MCF 10A (cell line): ENCODE data around the gene LONRF3. TPM values are rescaled to one million over a fixed set of nuclear protein-coding genes. Genes with fewer than 3 reads are reported as not detected.
A peak's percentile ranks its signal among the peaks of the same experiment; 100 is the strongest.

Experiments
- BruUV-seq: library from RNA; stranded (reverse); fragments of 400-500 nt; replicated peaks from 2 replicates; lab custom pipeline; 2021; lab: Mats Ljungman, UMichigan
- CTCF ChIA-PET: fragments of 300-600 bp; sonication (Branson Sonifier 250); formaldehyde crosslinking; extraction: SDS; loops from one replicate; lab custom pipeline; 2021; ENCODE audit warnings: antibody characterized with exemption, inconsistent platforms; lab: Yijun Ruan, JAX
- POLR2A ChIA-PET: fragments of 300-600, 350-650 bp; sonication (Branson Sonifier 250); formaldehyde crosslinking; extraction: SDS; loops from one replicate; lab custom pipeline; 2020; ENCODE audit warnings: antibody characterized with exemption, inconsistent platforms; lab: Yijun Ruan, JAX
- DNase-seq: peaks from one replicate; pipeline ENCODE4 v3.0.0-alpha.2; 2018; ENCODE audit not compliant: unreplicated experiment
- H3K27ac Mint-ChIP-seq: one replicate; pipeline ENCODE4 v1.8.0; 2022; ENCODE audit warnings: mild to moderate bottlenecking, low read depth, mixed read lengths; ENCODE audit not compliant: unreplicated experiment
- H3K27me3 Mint-ChIP-seq: one replicate; pipeline ENCODE4 v1.8.0; 2022; ENCODE audit warnings: mixed read lengths; ENCODE audit not compliant: insufficient read depth, unreplicated experiment
- H3K36me3 Mint-ChIP-seq: one replicate; pipeline ENCODE4 v1.8.0; 2022; ENCODE audit warnings: mild to moderate bottlenecking, moderate library complexity, mixed read lengths; ENCODE audit not compliant: insufficient read depth, unreplicated experiment
- H3K4me1 Mint-ChIP-seq: one replicate; pipeline ENCODE4 v1.8.0; 2022; ENCODE audit warnings: mixed read lengths; ENCODE audit not compliant: insufficient read depth, unreplicated experiment
- H3K4me3 Mint-ChIP-seq: one replicate; pipeline ENCODE4 v1.8.0; 2022; ENCODE audit warnings: mild to moderate bottlenecking, moderate library complexity, mixed read lengths; ENCODE audit not compliant: unreplicated experiment
- H3K9me3 Mint-ChIP-seq: one replicate; pipeline ENCODE4 v1.8.0; 2022; ENCODE audit warnings: mixed read lengths; ENCODE audit not compliant: unreplicated experiment
- intact Hi-C: fragments of 100-400 bp; cut with micrococcal nuclease; formaldehyde crosslinking; loops from 2 replicates; pipeline ENCODE4 v1.14.1; 2022
- total RNA-seq: library from RNA; stranded (reverse); gene quantifications from 2 replicates; pipeline ENCODE4 v1.2.3, GENCODE V29; 2022
- TF ChIP-seq, protein P1 (sequence below): fragments of 200-600 bp; IDR thresholded peaks from one replicate; pipeline ENCODE4 v1.8.0; 2022; ENCODE audit warnings: antibody characterized with exemption, mild to moderate bottlenecking; ENCODE audit not compliant: unreplicated experiment

LONRF3 gene
- total RNA-seq, 1 experiment from 2014 or later = 1.0 TPM

DNA sequence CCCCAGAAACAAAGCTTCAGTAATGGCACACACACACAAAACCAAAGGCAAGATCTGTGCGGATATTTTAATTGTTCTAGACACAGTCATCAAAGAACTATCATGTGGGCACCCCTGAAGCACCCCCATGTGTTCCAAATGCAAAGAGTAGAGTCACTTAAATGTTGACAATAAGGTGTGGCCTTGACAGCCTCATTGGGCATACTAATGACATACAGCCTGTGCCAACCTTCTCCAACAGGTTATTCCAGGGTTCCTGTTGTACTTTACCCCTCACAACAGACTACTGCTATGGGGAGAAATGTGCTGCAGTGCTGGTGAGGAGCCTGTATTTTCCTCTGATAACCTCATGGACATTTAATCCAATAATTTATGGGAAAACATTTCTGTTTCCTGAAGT, 68.6 kb downstream of the LONRF3 start:
- ChIA-PET POLR2A (interaction anchor here (0.6 kb wide), 1 partner anchor 650 kb away, joined by 3 read pairs; the partner anchor contains the start of gene SEPTIN6), CTCF (interaction anchor here (2.0 kb wide), 1 partner anchor 23 kb away, joined by 8 read pairs; no protein-coding TSS in a partner anchor)
- no peak overlapping the region for H3K4me3 Mint-ChIP-seq
- no peaks in the 10 kb centered on the region for H3K36me3 Mint-ChIP-seq
- intact Hi-C loops = no loop called here
- H3K4me1 Mint-ChIP-seq = peaks cover 4% of the 10 kb centered on the region
- no peaks in the 10 kb centered on the region for H3K9me3 Mint-ChIP-seq
- no peak overlapping the region for H3K27ac Mint-ChIP-seq
- TF ChIP-seq, protein P1, sequence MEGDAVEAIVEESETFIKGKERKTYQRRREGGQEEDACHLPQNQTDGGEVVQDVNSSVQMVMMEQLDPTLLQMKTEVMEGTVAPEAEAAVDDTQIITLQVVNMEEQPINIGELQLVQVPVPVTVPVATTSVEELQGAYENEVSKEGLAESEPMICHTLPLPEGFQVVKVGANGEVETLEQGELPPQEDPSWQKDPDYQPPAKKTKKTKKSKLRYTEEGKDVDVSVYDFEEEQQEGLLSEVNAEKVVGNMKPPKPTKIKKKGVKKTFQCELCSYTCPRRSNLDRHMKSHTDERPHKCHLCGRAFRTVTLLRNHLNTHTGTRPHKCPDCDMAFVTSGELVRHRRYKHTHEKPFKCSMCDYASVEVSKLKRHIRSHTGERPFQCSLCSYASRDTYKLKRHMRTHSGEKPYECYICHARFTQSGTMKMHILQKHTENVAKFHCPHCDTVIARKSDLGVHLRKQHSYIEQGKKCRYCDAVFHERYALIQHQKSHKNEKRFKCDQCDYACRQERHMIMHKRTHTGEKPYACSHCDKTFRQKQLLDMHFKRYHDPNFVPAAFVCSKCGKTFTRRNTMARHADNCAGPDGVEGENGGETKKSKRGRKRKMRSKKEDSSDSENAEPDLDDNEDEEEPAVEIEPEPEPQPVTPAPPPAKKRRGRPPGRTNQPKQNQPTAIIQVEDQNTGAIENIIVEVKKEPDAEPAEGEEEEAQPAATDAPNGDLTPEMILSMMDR = no peak
- BruUV-seq = no TSS peak
- no peak for DNase-seq
- peaks cover 11% of the 10 kb centered on the region for H3K27me3 Mint-ChIP-seq

DNA sequence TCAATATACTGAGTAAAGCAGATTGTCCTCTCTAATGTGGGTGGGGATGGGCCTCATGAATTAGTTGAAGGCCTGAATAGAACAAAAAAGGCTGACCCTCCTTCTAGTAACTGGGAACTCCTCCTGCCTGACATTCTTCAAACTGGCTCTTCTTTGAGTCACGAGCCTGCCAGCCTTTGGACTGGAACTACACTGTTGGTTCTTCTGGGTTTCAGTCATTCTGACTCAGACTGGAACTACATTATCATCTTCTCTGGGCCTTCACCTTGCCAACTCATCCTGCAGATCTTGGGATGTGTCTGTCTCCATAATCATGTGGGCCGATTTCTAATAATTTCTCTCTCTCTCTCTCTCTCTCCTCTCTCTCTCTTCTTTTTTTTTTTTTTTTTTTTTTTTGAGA, 71.5 kb downstream of the LONRF3 start:
- no peak for DNase-seq
- H3K36me3 Mint-ChIP-seq = no peaks in the 10 kb centered on the region
- H3K27me3 Mint-ChIP-seq = peaks cover 40% of the 10 kb centered on the region
- TF ChIP-seq, protein P1 = no peak
- intact Hi-C loops = no loop called here
- CTCF ChIA-PET = no interaction called here
- no peaks in the 10 kb centered on the region for H3K9me3 Mint-ChIP-seq
- peaks cover 4% of the 10 kb centered on the region for H3K4me1 Mint-ChIP-seq
- no peak overlapping the region for H3K4me3 Mint-ChIP-seq
- H3K27ac Mint-ChIP-seq = no peak overlapping the region
- BruUV-seq = no TSS peak
- POLR2A ChIA-PET = no interaction called here

DNA sequence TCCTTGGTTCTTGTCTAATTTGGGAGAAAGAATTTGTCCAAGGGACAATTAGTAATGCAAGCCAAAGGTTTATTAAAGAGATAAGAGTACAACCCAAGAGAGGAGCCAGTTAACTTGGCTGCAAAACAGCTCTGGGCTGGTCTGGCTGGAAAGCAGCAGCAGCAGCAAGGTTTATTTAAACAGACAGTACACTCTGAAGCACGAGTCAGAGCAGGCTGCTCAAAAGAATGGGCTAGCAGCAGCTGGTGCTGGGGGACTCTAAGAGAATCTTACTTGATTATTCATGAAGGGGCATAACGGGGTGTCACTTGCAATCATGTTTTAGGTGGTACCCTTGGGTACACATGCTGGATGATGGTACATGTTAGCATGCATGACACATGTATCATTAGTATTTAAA, 81.3 kb downstream of the LONRF3 start:
- Mint-ChIP-seq H3K36me3 (no peaks in the 10 kb centered on the region), H3K4me3 (no peak overlapping the region), H3K9me3 (no peaks in the 10 kb centered on the region), H3K27me3 (peaks cover 45% of the 10 kb centered on the region), H3K4me1 (no peaks in the 10 kb centered on the region), H3K27ac (no peak overlapping the region)
- intact Hi-C loops = no loop called here
- TF ChIP-seq, protein P1 = no peak
- no peak for DNase-seq
- POLR2A ChIA-PET = no interaction called here
- CTCF ChIA-PET = interaction anchor here (0.7 to 1.9 kb wide), 3 partner anchors 10 to 12 kb away, joined by 3 to 6 read pairs (median 3); no protein-coding TSS in a partner anchor
- no TSS peak for BruUV-seq

DNA sequence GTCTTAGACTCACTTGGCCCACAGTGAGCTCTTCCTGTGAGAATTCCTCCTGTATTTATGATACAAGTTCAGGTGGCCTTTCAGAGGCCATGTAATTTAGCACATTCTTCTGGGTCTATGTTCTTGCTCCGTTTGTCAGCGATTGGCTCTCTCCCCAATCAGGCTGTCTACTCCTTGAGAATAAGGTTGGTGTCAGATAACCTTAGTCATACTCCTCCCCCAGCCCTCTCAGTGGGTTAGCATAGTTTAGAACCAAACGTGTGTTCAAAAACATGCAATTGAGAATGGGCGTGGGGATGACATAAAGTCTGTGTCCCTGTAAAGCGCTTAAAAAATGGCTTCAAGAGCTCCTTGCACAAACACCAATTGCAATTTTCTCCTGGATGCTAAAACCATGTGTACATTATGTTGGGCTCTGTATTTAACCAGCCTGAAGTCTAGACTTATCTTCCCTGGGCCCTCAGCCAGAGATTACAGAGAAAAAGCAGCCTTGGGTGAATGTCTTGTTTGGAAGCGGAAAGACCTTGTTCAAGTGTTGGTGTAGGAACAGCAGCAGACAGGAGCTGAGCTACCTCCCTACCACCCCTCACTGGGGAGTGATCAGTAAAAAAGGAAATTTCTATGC, 88.4 kb downstream of the LONRF3 start:
- intact Hi-C loops = no loop called here
- H3K36me3 Mint-ChIP-seq = no peaks in the 10 kb centered on the region
- peaks cover 55% of the 10 kb centered on the region for H3K27me3 Mint-ChIP-seq
- BruUV-seq = no TSS peak
- H3K4me1 Mint-ChIP-seq = no peaks in the 10 kb centered on the region
- TF ChIP-seq, protein P1 = no peak
- H3K27ac Mint-ChIP-seq = no peak overlapping the region
- no peak overlapping the region for H3K4me3 Mint-ChIP-seq
- no peaks in the 10 kb centered on the region for H3K9me3 Mint-ChIP-seq
- ChIA-PET CTCF (interaction anchor here (0.7 to 5.6 kb wide), 4 partner anchors 32 to 214 kb away, joined by 3 to 41 read pairs (median 5); no protein-coding TSS in a partner anchor), POLR2A (no interaction called here)
- DNase-seq = peak; percentile 33
